Left ventricle myocardium inferior (tissue), 1 donor: ENCODE data around the gene ABCA10. TPM values are rescaled to one million over a fixed set of nuclear protein-coding genes. Genes with fewer than 3 reads are reported as not detected.

Source experiments
- DNase-seq: peaks from one replicate; pipeline ENCODE4 v3.0.0-alpha.2; 2020
- H3K27ac ChIP-seq: fragments of 200-600 bp; replicated peaks from 2 replicates; pipeline ENCODE4 v1.8.0; 2021
- H3K27me3 ChIP-seq: fragments of 200-600 bp; 2 replicates; pipeline ENCODE4 v1.8.0; 2021; ENCODE audit warnings: low read depth
- H3K36me3 ChIP-seq: fragments of 200-600 bp; 2 replicates; pipeline ENCODE4 v1.8.0; 2021
- H3K4me1 ChIP-seq: fragments of 200-600 bp; 2 replicates; pipeline ENCODE4 v1.8.0; 2021
- H3K4me3 ChIP-seq: fragments of 200-600 bp; 2 replicates; pipeline ENCODE4 v1.8.0; 2021; ENCODE audit warnings: mild to moderate bottlenecking, moderate library complexity
- H3K9me3 ChIP-seq: fragments of 200-600 bp; replicated peaks from 2 replicates; pipeline ENCODE4 v1.8.0; 2021
- intact Hi-C: fragments of 100-400 bp; cut with micrococcal nuclease; formaldehyde crosslinking; loops from one replicate; pipeline ENCODE4 v1.11.0; 2022
- total RNA-seq: library from RNA; stranded (reverse); fragmentation: NEBNext Ultra II Directional; extraction: Animal tissue kit (Norgen Biotek cat#: 25700); gene quantifications from one replicate; pipeline ENCODE4 v1.2.1, GENCODE V29; 2021
- TF ChIP-seq, protein P1 (sequence below): fragments of 200-600 bp; IDR thresholded peaks from 2 replicates; pipeline ENCODE4 v1.8.0; 2021; ENCODE audit warnings: antibody characterized with exemption, mild to moderate bottlenecking, borderline replicate concordance
- donor health status: DM: no; HTN: yes; CAD: no; lungs with severe emphysema.

ABCA10 gene
- total RNA-seq, 1 donor from 2014 or later: 4.2 TPM

DNA sequence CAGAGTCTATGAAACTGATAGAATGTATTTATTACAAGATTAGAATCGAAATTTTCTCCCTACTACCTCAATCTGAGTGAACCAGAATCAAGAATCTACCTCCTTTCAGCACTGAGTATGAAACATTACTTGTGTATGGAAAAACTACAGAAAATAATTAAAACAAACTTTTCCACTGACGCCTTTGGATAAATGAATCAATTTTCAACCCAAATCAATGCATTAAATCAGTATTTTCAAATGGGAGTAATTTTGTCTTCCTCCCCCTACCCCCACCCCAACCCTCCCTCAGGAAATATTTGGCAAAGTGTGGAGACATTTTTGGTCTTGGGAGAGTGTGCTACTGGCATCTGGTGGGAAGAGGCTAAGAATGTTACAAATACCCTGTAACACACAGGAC, 7.8 kb upstream of the ABCA10 start:
- H3K27ac ChIP-seq: no peak overlapping the region
- TF ChIP-seq, protein P1, sequence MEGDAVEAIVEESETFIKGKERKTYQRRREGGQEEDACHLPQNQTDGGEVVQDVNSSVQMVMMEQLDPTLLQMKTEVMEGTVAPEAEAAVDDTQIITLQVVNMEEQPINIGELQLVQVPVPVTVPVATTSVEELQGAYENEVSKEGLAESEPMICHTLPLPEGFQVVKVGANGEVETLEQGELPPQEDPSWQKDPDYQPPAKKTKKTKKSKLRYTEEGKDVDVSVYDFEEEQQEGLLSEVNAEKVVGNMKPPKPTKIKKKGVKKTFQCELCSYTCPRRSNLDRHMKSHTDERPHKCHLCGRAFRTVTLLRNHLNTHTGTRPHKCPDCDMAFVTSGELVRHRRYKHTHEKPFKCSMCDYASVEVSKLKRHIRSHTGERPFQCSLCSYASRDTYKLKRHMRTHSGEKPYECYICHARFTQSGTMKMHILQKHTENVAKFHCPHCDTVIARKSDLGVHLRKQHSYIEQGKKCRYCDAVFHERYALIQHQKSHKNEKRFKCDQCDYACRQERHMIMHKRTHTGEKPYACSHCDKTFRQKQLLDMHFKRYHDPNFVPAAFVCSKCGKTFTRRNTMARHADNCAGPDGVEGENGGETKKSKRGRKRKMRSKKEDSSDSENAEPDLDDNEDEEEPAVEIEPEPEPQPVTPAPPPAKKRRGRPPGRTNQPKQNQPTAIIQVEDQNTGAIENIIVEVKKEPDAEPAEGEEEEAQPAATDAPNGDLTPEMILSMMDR: no peak
- H3K36me3 ChIP-seq: no peaks in the 10 kb centered on the region
- no peak overlapping the region for H3K4me3 ChIP-seq
- H3K9me3 ChIP-seq: peaks cover 18% of the 10 kb centered on the region
- intact Hi-C loops: loop anchor here (5.0 kb wide), 1 partner anchor 464 kb away; no protein-coding TSS in a partner anchor
- DNase-seq: no peak
- no peaks in the 10 kb centered on the region for H3K4me1 ChIP-seq
- H3K27me3 ChIP-seq: no peaks in the 10 kb centered on the region

GRCh38 chr17:69235338-69236058, 6.9 kb upstream of the ABCA10 start:
- TF ChIP-seq, protein P1: peak; percentile 83
- H3K4me3 ChIP-seq: no peak overlapping the region
- H3K4me1 ChIP-seq: no peaks in the 10 kb centered on the region
- no peaks in the 10 kb centered on the region for H3K36me3 ChIP-seq
- intact Hi-C loops: loop anchor here (5.0 kb wide), 1 partner anchor 463 kb away; no protein-coding TSS in a partner anchor
- H3K9me3 ChIP-seq: peaks cover 25% of the 10 kb centered on the region
- no peaks in the 10 kb centered on the region for H3K27me3 ChIP-seq
- H3K27ac ChIP-seq: peak overlapping the region; percentile 46
- DNase-seq: peak; percentile 63

- Histone ChIP-seq H3K36me3 (no peaks in the 10 kb centered on the region), H3K27me3 (no peaks in the 10 kb centered on the region), H3K9me3 (peaks cover 25% of the 10 kb centered on the region), H3K4me3 (no peak overlapping the region), H3K4me1 (no peaks in the 10 kb centered on the region), H3K27ac (no peak overlapping the region)
- intact Hi-C loops: no loop called here
- DNase-seq: no peak
- TF ChIP-seq, protein P1: no peak
Observed at GRCh38 chr17:69232650-69233049, 4.0 kb upstream of the ABCA10 start.

DNA sequence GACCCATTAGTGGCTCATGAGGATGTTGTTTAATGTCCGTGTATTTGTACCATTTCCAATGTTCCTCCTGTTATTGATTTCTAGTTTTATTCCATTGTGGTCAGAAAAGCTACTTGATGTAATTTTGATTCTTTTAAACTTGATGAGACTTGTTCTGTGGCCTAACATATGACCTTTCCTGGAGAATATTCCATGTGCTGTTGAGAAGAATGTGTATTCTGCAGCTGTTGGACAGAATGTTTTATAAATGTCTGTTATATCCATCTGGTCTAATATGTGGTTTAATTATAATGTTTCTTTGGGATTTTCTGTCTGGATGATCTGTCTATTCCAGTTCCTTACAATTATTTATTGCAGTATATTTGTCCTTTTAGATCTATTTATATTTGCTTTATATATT, 2.9 kb upstream of the ABCA10 start:
- no peaks in the 10 kb centered on the region for H3K27me3 ChIP-seq
- no peak overlapping the region for H3K4me3 ChIP-seq
- H3K27ac ChIP-seq: no peak overlapping the region
- DNase-seq: no peak
- intact Hi-C loops: no loop called here
- H3K36me3 ChIP-seq: no peaks in the 10 kb centered on the region
- TF ChIP-seq, protein P1: no peak
- peaks cover 25% of the 10 kb centered on the region for H3K9me3 ChIP-seq
- H3K4me1 ChIP-seq: no peaks in the 10 kb centered on the region

- H3K27ac ChIP-seq: no peak overlapping the region
- no peaks in the 10 kb centered on the region for H3K36me3 ChIP-seq
- no peaks in the 10 kb centered on the region for H3K27me3 ChIP-seq
- no peaks in the 10 kb centered on the region for H3K4me1 ChIP-seq
- DNase-seq: no peak
- TF ChIP-seq, protein P1: no peak
- intact Hi-C loops: no loop called here
- H3K9me3 ChIP-seq: peaks cover 25% of the 10 kb centered on the region
- no peak overlapping the region for H3K4me3 ChIP-seq
Observed at GRCh38 chr17:69230939-69231338, 2.3 kb upstream of the ABCA10 start.
